T47D (cell line): ENCODE results near the gene LAMB4.

Experiments used
- DNase-seq, 2 experiments: peaks; one replicate each; pipeline versions ENCODE4 v3.0.0 to v3.0.0-alpha.2; 2011 to 2012; ENCODE audit warnings: low read depth in 1 of 2, low spot score in 1 of 2
- JUND ChIP-seq: IDR thresholded peaks from 2 replicates; pipeline ENCODE4 v1.6.1; 2012; ENCODE audit warnings: low read depth
- in situ Hi-C: cut with HindIII; loops from 2 replicates; pipeline ENCODE4 v1.10.0; 2016; ENCODE audit warnings: low sequenced_read_pairs, low pct_unique_long_range_greater_than_20kb

LAMB4 gene

DNA sequence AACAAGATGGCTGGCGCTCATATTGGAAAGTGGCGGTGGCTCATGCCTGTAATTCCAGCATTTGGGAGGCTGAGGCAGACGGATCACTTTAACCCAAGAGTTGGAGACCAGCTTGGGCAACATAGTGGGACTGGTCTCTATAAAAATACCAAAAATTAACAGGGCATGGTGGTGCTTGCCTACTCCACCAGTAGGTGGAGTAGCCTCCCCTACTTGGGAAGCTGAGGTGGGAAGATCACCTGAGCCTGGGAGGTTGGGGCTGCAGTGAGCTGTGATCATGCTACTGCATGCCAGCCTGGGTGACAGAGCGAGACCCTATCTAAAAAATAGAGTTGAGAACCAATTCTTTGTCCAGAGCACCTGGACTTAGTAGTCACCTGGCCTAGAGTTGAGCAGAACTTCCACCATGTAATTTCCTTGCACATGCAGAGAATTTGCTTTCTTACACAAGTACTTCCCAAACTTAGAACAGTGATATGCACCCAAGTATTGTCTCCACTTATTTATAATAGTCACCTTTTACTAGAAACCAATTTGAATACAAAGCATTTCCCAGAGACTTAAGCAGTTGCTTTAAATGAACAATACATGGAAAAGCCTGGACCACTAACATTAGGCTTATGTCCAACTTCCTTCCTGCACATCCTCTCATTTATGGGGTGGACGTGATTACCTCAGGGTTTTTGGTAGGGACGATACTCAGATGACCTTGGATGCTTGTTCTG, 15.9 kb downstream of the LAMB4 start:
- in situ Hi-C loops = no loop called here
- peak in 1 of 2 experiments; percentile 53 for DNase-seq
- TF ChIP-seq JUND = no peak

GRCh38 chr7:108112683-108113082, 17.5 kb downstream of the LAMB4 start:
- in situ Hi-C loops = no loop called here
- DNase-seq = no peak
- no peak for TF ChIP-seq JUND

GRCh38 chr7:108109221-108109908, 20.8 kb downstream of the LAMB4 start:
- peak; percentile 7 to 57 for DNase-seq
- in situ Hi-C loops = no loop called here
- TF ChIP-seq JUND = no peak

DNA sequence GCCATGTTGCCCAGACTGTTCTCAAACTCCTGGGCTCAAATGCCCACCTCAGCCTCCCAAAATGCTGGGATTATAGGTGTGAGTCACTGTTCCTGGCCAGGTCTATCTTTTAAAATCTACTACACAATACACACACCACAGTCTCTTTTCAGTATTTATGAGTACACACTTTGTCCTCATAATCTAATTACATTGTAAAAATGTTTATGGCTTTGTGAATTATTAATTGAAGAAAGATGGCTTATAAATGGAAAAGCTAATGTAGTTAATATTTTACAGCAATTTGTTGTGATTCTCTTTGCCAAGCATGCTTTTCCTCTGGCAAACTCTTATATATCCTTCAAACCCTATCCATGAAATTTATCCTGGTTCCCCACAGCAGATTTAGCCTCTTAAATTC, 22.0 kb downstream of the LAMB4 start:
- DNase-seq = no peak
- no peak for TF ChIP-seq JUND
- in situ Hi-C loops = no loop called here

DNA sequence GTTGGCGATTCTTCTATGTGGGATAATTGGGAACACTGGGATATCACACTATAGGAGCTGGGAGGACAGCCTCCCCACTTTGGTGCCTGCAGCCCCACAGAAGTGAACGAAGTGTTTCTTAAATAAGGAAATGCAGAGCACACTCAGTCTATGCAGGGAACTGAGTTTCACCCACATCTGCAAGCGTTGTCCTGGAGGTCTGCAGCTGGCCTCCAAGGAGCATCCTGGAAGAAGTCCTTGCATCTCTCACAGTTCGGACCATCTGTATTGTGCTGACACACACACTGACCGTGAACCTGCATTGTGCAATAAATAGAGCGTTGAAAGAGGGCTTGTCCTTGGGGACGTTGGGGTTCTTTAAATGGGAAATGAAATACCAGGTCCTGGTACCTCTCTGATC, 25.8 kb downstream of the LAMB4 start:
- no peak for TF ChIP-seq JUND
- in situ Hi-C loops = no loop called here
- no peak for DNase-seq

DNA sequence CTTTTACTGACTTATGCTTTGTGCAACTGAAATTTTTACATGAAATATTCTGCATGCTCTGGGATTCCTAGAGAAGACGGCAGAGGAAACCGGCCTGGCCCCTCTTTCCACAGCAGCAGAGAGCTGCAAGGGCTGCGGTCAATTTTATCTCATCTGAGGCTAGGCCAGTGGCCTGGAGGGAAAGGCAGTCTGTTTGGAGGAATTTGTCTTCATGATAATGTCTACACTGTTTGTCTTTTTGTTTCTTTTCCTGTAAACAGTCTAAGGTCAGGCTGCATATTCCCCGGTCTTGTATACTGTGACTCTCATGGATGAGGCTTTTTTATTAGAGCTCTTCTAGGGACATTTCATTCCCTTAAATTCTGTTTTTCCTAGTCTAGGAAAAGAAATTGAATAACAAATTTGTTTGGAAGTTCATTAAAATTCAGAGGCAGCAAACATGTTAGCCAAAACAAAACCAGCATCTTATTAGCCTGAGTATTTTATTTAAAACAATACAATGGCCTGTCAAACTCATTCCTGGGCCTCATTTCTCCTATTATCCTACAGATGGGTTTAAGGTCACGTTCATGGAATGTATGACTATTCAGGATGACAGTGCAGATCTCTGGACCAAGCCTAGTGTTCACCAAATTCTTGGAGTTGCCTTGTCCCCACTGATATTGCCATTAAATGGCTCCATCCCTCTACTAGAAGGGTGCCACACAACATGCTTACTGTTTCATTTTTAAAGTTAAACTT, 26.4 kb downstream of the LAMB4 start:
- TF ChIP-seq JUND = no peak
- peak in 1 of 2 experiments; percentile 75 for DNase-seq
- in situ Hi-C loops = no loop called here

GRCh38 chr7:108102671-108103312, 27.4 kb downstream of the LAMB4 start:
- no peak for DNase-seq
- in situ Hi-C loops = no loop called here
- TF ChIP-seq JUND = no peak

- no peak for TF ChIP-seq JUND
- in situ Hi-C loops = no loop called here
- DNase-seq = no peak
Measured at GRCh38 chr7:108101759-108102158, 28.4 kb downstream of the LAMB4 start.

DNA sequence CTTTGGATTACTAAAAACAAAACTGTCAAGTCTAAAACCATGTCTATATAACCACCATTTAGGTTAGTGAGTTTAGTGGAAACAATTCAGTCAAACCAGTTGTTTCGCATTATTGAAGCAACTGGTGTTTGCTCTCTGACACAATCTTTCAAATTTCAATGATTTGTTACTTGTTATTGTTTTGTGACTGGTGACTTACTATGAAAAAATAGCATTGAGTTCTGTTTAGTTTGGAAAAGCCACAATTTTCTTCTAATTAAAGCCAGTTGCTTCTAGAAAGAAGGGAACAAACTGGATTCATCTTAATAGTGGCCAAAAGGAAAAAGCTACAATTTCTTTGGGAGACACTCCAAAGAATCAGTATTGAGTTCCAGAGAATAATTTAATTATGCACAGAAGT, 30.4 kb downstream of the LAMB4 start:
- TF ChIP-seq JUND = no peak
- in situ Hi-C loops = no loop called here
- DNase-seq = peak in 1 of 2 experiments; percentile 72

- peak in 1 of 2 experiments; percentile 29 for DNase-seq
- no peak for TF ChIP-seq JUND
- in situ Hi-C loops = no loop called here
Measured at GRCh38 chr7:108097703-108098102, 32.5 kb downstream of the LAMB4 start.

- no peak for DNase-seq
- no peak for TF ChIP-seq JUND
- in situ Hi-C loops = no loop called here
Measured at GRCh38 chr7:108096996-108097395, 33.2 kb downstream of the LAMB4 start.

GRCh38 chr7:108094933-108095710, 35.0 kb downstream of the LAMB4 start:
- TF ChIP-seq JUND = no peak
- in situ Hi-C loops = no loop called here
- DNase-seq = peak in 1 of 2 experiments; percentile 60
